Fibroblast of lung (primary cell): ENCODE results near the gene CFAP97D2.

Experiments
- CTCF ChIP-seq, 2 donors: IDR thresholded peaks in 1 of 2; conservative IDR thresholded peaks in 1 of 2; 1 replicate in 1 of 2; 2 replicates in 1 of 2; pipeline ENCODE4 v1.5.1; 2011 to 2012; ENCODE audit warnings: low read length in 2 of 2, control low read depth in 1 of 2, inconsistent platforms in 1 of 2, low read depth in 1 of 2, mild to moderate bottlenecking in 1 of 2
- EZH2 ChIP-seq: IDR thresholded peaks from 2 replicates; pipeline ENCODE4 v1.5.1; 2012; ENCODE audit warnings: low read length, control low read depth, mild to moderate bottlenecking; ENCODE audit errors: missing control alignments

DNA sequence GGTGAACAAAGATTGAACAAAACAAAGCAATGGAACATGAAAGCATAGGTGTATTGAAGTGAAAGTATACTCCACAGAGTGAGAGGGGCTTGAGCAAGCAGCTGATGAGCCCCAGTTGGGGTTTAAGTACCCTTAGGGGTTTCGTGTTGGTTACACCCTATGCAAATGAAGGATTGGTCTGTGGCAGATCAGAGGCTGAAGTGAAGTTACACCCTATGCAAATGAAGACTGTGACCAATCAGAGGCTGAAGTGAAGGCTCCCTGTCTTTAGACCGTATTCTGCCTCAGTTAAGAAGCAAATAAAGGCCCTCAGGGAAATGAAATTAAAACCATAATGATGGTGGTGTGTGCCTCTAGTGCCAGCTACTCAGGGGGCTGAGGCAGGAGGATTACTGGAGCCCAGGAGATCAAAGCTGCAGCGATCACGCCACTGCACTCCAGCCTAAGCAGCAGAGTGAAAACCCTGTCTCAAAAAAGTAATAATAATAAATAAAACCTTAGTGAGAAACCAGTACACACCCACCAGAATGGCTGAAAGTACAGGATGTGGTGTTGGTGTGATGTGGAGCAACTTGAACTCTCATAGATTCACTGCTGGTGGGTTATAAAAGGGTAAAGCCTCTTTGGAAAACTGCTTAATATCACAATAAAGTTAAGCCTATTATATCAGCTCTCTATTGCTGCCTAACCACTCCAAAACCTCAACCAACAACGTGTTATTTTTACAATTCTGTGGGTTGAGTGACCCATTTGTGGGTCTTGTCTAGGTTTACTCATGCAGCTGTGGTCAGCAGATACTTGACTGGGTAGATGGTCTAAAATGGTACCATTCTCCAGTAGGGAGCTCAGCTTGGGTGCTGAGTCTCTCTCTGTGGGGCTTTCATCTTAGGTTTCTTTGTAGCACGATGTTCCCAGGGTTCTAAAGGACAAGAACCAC is 89.6 kb downstream of the CFAP97D2 start:
- TF ChIP-seq CTCF (conservative IDR thresholded peaks at IDR 0.05 in 1 of 2, IDR thresholded peaks at IDR 0.05 in 1 of 2; ENCODE audit: low read depth in 1 of 2, low read length in 2 of 2) (no peak), EZH2 (no peak)
